ENCODE measurements around the gene PCYT1B. TPM values are rescaled to one million over a fixed set of nuclear protein-coding genes. Genes with fewer than 3 reads are reported as not detected.

The PCYT1B gene
- total and polyA plus RNA-seq, 2 experiments from 2014 or later, result 5.8 to 14.6 TPM

DNA sequence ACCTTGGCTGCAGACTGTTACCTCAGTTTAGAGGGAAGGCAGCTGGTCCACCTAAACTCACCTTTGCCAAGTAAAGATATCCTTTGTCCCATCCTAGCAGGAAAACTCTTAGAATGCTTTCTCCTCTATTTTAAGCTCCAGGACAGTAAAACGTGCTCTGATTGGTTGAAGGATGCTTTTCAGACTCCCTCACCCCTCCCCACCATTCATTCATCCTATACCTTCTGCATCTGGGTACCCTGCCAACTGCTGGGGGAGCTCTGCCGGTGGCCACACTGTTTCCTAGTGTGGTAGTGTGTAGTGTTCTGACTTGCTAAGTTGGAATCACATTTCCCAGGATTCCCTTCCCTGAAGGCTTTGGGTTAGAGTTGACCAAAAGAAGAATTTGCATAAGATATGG lies 26.3 kb upstream of the PCYT1B start (continued):
- TF ChIP-seq ZNF331 (CRISPR knock-in tag; IDR thresholded peaks at IDR 0.05; ENCODE audit: low read depth) (no peak), POLR2AphosphoS5 (IDR thresholded peaks at IDR 0.05; ENCODE audit: low read depth) (no peak), NANOG (IDR thresholded peaks at IDR 0.05; ENCODE audit: borderline replicate concordance) (no peak), JUNB (IDR thresholded peaks at IDR 0.05; ENCODE audit: unreplicated experiment) (no peak), EZH2 (IDR thresholded peaks at IDR 0.05; ENCODE audit: low read depth, unreplicated experiment) (no peak), EZH2phosphoT487 (IDR thresholded peaks at IDR 0.05; ENCODE audit: unreplicated experiment) (no peak), CREB1 (CRISPR knock-in tag; IDR thresholded peaks at IDR 0.05; ENCODE audit: low read depth) (no peak)
- TF ChIP-seq, protein P1, sequence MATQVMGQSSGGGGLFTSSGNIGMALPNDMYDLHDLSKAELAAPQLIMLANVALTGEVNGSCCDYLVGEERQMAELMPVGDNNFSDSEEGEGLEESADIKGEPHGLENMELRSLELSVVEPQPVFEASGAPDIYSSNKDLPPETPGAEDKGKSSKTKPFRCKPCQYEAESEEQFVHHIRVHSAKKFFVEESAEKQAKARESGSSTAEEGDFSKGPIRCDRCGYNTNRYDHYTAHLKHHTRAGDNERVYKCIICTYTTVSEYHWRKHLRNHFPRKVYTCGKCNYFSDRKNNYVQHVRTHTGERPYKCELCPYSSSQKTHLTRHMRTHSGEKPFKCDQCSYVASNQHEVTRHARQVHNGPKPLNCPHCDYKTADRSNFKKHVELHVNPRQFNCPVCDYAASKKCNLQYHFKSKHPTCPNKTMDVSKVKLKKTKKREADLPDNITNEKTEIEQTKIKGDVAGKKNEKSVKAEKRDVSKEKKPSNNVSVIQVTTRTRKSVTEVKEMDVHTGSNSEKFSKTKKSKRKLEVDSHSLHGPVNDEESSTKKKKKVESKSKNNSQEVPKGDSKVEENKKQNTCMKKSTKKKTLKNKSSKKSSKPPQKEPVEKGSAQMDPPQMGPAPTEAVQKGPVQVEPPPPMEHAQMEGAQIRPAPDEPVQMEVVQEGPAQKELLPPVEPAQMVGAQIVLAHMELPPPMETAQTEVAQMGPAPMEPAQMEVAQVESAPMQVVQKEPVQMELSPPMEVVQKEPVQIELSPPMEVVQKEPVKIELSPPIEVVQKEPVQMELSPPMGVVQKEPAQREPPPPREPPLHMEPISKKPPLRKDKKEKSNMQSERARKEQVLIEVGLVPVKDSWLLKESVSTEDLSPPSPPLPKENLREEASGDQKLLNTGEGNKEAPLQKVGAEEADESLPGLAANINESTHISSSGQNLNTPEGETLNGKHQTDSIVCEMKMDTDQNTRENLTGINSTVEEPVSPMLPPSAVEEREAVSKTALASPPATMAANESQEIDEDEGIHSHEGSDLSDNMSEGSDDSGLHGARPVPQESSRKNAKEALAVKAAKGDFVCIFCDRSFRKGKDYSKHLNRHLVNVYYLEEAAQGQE (IDR thresholded peaks at IDR 0.05; ENCODE audit: unreplicated experiment), result no peak

DNA sequence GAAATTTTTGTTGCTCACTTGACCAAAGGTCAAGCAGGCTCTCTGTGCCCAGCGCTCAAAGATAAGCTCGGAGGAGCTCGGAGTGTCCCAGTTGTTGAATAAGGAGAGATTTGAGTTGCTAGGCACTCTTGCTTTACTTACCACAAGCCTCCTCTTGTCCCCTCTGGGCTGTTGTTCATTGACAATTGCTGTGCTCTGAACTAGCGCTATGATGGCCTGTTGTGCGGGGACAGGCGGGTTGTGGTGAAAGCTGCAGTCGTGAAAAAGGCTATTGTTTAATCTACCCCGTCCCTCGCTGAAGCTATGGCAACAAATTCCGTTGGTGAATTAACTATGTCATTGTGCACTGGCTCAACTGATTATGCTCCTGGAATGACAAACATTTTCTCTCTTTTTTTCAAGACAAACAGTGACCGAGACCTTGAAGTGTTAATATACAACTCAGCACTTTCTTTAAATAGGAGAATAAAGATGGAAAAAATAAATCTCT lies 25.6 kb upstream of the PCYT1B start:
- Histone ChIP-seq H3K79me2 (replicated peaks; ENCODE audit: insufficient read depth) (no peaks in the 10 kb centered on the region), H3K9me2 (ENCODE audit: insufficient read depth) (no peaks in the 10 kb centered on the region), H4K20me1 (replicated peaks; ENCODE audit: insufficient read depth) (no peaks in the 10 kb centered on the region), H3K4me3 (no peak overlapping the region), H3K4me1 (ENCODE audit: insufficient read depth) (no peaks in the 10 kb centered on the region), H2AFZ (peak overlapping the region; percentile 88; the same call in 1 of the 2 replicates), H3F3A (replicated peaks; ENCODE audit: low read depth) (no peaks in the 10 kb centered on the region), H3K27me3 (ENCODE audit: insufficient read depth) (no peaks in the 10 kb centered on the region), H3K27ac (ENCODE audit: low read depth) (no peak overlapping the region), H3K4me2 (no peak overlapping the region), H3K36me3 (ENCODE audit: insufficient read depth) (no peaks in the 10 kb centered on the region)
- Mint-ChIP-seq H3K4me3 (no peak overlapping the region; the same call in 2 of the 3 replicates), H3K4me1 (peaks cover 17% of the 10 kb centered on the region), H3K27me3 (ENCODE audit: insufficient read depth, low read depth, poor library complexity) (peaks cover 2% of the 10 kb centered on the region), H3K36me3 (ENCODE audit: low read depth) (no peaks in the 10 kb centered on the region), H3K27ac (peak overlapping the region; percentile 29; the same call in 1 of the 2 replicates), H3K9me3 (no peaks in the 10 kb centered on the region)
- DNase-seq (ENCODE audit: low spot score) (no peak), ATAC-seq (peak; percentile 61)
- no peak for TF ChIP-seq STAT1 (IDR thresholded peaks at IDR 0.05; ENCODE audit: unreplicated experiment)
- TF ChIP-seq POLR2AphosphoS5 (IDR thresholded peaks at IDR 0.05; ENCODE audit: low read depth), result no peak
- TF ChIP-seq JUNB (IDR thresholded peaks at IDR 0.05; ENCODE audit: unreplicated experiment), result no peak
- TF ChIP-seq, protein P1 (IDR thresholded peaks at IDR 0.05; ENCODE audit: unreplicated experiment), result no peak
- TF ChIP-seq EZH2 (IDR thresholded peaks at IDR 0.05; ENCODE audit: low read depth, unreplicated experiment), result no peak
- TF ChIP-seq, protein P2, sequence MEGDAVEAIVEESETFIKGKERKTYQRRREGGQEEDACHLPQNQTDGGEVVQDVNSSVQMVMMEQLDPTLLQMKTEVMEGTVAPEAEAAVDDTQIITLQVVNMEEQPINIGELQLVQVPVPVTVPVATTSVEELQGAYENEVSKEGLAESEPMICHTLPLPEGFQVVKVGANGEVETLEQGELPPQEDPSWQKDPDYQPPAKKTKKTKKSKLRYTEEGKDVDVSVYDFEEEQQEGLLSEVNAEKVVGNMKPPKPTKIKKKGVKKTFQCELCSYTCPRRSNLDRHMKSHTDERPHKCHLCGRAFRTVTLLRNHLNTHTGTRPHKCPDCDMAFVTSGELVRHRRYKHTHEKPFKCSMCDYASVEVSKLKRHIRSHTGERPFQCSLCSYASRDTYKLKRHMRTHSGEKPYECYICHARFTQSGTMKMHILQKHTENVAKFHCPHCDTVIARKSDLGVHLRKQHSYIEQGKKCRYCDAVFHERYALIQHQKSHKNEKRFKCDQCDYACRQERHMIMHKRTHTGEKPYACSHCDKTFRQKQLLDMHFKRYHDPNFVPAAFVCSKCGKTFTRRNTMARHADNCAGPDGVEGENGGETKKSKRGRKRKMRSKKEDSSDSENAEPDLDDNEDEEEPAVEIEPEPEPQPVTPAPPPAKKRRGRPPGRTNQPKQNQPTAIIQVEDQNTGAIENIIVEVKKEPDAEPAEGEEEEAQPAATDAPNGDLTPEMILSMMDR (conservative IDR thresholded peaks at IDR 0.05; ENCODE audit: low read depth in 2 of 2), result no peak

Data from GM23338 (cell line).